Measurements from ENCODE around the gene SLIT1.
"Not testable (repeated sequence)": the region's sequence is repeated elsewhere in the genome, so short reads cannot be mapped to it uniquely, and the experiment has no call there.

The SLIT1 gene

GRCh38 chr10:97038688-97039087 is 147.1 kb downstream of the SLIT1 start:
- no peak overlapping the region for H2AFZ ChIP-seq
- H3K4me1 ChIP-seq, result no peaks in the 10 kb centered on the region
- H3K9me3 ChIP-seq (ENCODE audit: control insufficient read depth, low read length), result no peaks in the 10 kb centered on the region
- H3K9ac ChIP-seq, result no peak overlapping the region
- H3K4me3 ChIP-seq (ENCODE audit: low read depth, low read length), result no peak overlapping the region
- no peaks in the 10 kb centered on the region for H3K36me3 ChIP-seq (ENCODE audit: control insufficient read depth, insufficient read depth, low read length)
- no peak overlapping the region for H3K27ac ChIP-seq
- no peak overlapping the region for H3K4me2 ChIP-seq (ENCODE audit: low read length)
- H3K79me2 ChIP-seq, result no peaks in the 10 kb centered on the region
- TF ChIP-seq, protein P1, sequence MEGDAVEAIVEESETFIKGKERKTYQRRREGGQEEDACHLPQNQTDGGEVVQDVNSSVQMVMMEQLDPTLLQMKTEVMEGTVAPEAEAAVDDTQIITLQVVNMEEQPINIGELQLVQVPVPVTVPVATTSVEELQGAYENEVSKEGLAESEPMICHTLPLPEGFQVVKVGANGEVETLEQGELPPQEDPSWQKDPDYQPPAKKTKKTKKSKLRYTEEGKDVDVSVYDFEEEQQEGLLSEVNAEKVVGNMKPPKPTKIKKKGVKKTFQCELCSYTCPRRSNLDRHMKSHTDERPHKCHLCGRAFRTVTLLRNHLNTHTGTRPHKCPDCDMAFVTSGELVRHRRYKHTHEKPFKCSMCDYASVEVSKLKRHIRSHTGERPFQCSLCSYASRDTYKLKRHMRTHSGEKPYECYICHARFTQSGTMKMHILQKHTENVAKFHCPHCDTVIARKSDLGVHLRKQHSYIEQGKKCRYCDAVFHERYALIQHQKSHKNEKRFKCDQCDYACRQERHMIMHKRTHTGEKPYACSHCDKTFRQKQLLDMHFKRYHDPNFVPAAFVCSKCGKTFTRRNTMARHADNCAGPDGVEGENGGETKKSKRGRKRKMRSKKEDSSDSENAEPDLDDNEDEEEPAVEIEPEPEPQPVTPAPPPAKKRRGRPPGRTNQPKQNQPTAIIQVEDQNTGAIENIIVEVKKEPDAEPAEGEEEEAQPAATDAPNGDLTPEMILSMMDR (IDR thresholded peaks at IDR 0.05), result no peak
- no peaks in the 10 kb centered on the region for H3K27me3 ChIP-seq (ENCODE audit: control insufficient read depth, insufficient read depth, low read length)

GRCh38 chr10:97037365-97038361 is 148.1 kb downstream of the SLIT1 start:
- H3K4me1 ChIP-seq, result no peaks in the 10 kb centered on the region
- no peaks in the 10 kb centered on the region for H3K27me3 ChIP-seq (ENCODE audit: control insufficient read depth, insufficient read depth, low read length)
- peak overlapping the region; percentile 32 for H3K4me3 ChIP-seq (ENCODE audit: low read depth, low read length)
- no peak overlapping the region for H3K27ac ChIP-seq
- TF ChIP-seq, protein P1 (IDR thresholded peaks at IDR 0.05), result peak; percentile 86
- no peaks in the 10 kb centered on the region for H3K9me3 ChIP-seq (ENCODE audit: control insufficient read depth, low read length)
- H3K79me2 ChIP-seq, result no peaks in the 10 kb centered on the region
- peak overlapping the region; percentile 63 for H3K4me2 ChIP-seq (ENCODE audit: low read length)
- no peak overlapping the region for H3K9ac ChIP-seq
- no peaks in the 10 kb centered on the region for H3K36me3 ChIP-seq (ENCODE audit: control insufficient read depth, insufficient read depth, low read length)
- H2AFZ ChIP-seq, result peak overlapping the region; percentile 86

DNA sequence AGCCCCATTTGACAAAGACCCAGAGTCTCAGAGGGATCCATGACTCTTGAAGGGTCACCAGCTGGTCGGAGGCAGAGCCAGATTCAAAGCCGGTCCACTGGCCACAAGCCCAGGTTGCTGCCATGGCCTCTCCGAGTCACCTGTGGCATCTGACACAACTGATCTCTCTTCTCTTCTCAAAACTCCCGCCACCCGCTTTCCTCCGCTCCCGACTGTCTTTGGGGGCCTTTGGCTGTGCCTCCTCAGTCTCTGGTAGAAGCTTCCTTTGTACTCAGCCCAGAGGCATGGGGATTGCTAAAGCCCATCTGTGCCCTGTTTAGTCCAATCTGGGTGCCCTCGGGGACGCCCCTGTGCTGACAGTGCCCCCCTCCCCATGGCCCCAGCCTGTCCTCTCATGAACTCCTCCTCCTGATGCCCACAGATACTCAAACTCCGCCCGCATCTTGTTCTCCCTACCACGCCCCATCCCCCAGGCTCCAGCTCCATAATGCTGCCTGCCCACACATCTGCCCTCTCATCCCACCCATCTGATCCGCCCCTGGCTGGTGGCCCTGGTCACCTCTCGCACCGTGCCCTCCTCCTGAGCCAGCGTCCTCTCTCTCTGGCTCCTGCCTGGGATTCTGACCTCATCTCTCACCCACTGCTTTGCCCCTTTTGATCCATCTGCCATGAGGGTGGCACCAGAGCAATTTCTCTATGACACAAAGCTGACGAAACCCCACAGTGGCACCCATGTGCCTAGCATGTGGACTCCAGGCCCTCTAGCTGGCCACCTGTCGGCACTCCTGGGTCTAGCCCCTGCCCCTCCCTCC is 150.6 kb downstream of the SLIT1 start:
- Histone ChIP-seq H3K79me2 (no peaks in the 10 kb centered on the region), H3K27me3 (ENCODE audit: control insufficient read depth, insufficient read depth, low read length) (no peaks in the 10 kb centered on the region), H3K9me3 (ENCODE audit: control insufficient read depth, low read length) (no peaks in the 10 kb centered on the region), H3K9ac (no peak overlapping the region), H3K4me2 (ENCODE audit: low read length) (no peak overlapping the region), H3K4me1 (no peaks in the 10 kb centered on the region), H3K36me3 (ENCODE audit: control insufficient read depth, insufficient read depth, low read length) (no peaks in the 10 kb centered on the region), H3K4me3 (ENCODE audit: low read depth, low read length) (no peak overlapping the region), H2AFZ (no peak overlapping the region), H3K27ac (no peak overlapping the region)
- TF ChIP-seq, protein P1 (IDR thresholded peaks at IDR 0.05), result no peak

- Histone ChIP-seq H3K27me3 (ENCODE audit: control insufficient read depth, insufficient read depth, low read length) (no peaks in the 10 kb centered on the region), H3K4me2 (ENCODE audit: low read length) (no peak overlapping the region), H3K36me3 (ENCODE audit: control insufficient read depth, insufficient read depth, low read length) (no peaks in the 10 kb centered on the region), H2AFZ (no peak overlapping the region), H3K27ac (no peak overlapping the region), H3K9me3 (ENCODE audit: control insufficient read depth, low read length) (no peaks in the 10 kb centered on the region), H3K9ac (no peak overlapping the region), H3K4me3 (ENCODE audit: low read depth, low read length) (no peak overlapping the region), H3K79me2 (no peaks in the 10 kb centered on the region), H3K4me1 (no peaks in the 10 kb centered on the region)
- TF ChIP-seq, protein P1 (IDR thresholded peaks at IDR 0.05), result no peak
These were observed 151.5 kb downstream of the SLIT1 start for GRCh38 chr10:97034301-97034700.

- not testable (repeated sequence) for H2AFZ ChIP-seq; H3K27me3 ChIP-seq (ENCODE audit: control insufficient read depth, insufficient read depth, low read length); H3K9ac ChIP-seq; H3K36me3 ChIP-seq (ENCODE audit: control insufficient read depth, insufficient read depth, low read length); H3K4me1 ChIP-seq; H3K4me2 ChIP-seq (ENCODE audit: low read length); H3K79me2 ChIP-seq; H3K9me3 ChIP-seq (ENCODE audit: control insufficient read depth, low read length); H3K4me3 ChIP-seq (ENCODE audit: low read depth, low read length); H3K27ac ChIP-seq
These were observed 151.9 kb downstream of the SLIT1 start for GRCh38 chr10:97033841-97034240.
